SKM-1 treated with dmso at 0.1 percent for 144 hours (cell line): ENCODE measurements around the gene ETV5.

ENCODE experiments used
- DNase-seq: peaks from one replicate; lab custom pipeline; 2025; ENCODE audit not compliant: unreplicated experiment; lab: John Stamatoyannopoulos, UW

Gene ETV5

DNA sequence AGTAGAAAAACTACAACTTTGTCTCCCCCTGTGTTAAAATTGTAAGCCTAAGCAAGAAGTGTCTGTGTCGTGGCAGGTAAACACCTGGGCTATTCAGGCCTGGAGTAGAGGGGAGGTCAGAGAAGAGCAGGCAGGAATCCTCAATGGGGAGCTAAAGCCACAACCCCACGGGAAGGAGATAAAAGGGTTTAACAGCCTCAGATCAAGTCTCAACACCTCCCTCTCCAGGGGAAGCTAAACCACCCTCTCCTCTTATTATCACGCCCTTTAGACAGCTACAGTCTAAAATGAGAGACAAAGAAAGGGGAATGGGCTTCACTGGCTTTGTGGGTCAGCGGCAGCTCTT, 11.6 kb downstream of the ETV5 start:
- no peak for DNase-seq

DNA sequence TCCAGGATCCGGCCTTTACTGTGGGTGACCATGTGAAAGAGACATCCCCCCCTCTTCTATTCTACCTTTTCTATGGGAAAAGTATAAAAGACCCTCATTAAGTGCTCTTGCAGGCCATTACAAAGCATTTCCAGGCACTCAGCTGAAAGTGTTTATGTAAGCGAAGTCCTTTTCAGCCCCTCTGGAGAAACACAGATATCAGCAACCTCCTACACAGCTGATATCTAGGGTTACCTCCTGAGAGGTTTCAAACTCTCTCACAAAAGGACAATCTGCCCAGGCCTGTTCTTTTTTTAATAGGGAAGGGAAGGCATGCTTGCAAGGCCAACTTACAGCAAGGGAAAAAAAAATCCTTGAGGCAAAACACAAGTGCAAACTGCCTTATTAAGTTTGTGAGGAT, 12.6 kb downstream of the ETV5 start:
- DNase-seq, result no peak

DNA sequence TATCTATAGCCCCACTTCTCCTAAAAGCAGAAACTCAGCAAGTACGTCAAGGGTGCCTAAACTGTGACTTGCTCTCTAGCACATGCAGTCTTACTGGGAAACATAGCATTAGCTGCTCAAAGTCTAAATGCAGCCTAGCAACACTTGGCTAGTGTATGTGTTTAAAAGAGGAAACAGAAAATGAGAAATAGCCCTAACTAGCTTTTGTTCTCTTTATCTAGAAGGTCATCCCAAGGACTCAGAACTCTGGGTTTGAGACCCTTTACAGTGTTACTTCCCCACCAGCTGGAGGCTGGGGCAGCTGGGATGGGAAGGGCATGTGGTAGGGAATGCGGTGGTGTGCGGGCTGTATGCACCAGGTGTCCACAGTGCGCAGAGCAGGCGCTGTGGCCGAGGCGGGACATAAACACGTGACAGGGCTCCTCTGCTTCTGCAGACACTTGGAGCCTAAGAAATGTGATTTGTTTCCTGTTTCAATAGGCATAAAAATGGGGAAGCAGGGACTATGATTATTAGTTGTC, 13.3 kb downstream of the ETV5 start:
- peak; percentile 84 for DNase-seq

DNA sequence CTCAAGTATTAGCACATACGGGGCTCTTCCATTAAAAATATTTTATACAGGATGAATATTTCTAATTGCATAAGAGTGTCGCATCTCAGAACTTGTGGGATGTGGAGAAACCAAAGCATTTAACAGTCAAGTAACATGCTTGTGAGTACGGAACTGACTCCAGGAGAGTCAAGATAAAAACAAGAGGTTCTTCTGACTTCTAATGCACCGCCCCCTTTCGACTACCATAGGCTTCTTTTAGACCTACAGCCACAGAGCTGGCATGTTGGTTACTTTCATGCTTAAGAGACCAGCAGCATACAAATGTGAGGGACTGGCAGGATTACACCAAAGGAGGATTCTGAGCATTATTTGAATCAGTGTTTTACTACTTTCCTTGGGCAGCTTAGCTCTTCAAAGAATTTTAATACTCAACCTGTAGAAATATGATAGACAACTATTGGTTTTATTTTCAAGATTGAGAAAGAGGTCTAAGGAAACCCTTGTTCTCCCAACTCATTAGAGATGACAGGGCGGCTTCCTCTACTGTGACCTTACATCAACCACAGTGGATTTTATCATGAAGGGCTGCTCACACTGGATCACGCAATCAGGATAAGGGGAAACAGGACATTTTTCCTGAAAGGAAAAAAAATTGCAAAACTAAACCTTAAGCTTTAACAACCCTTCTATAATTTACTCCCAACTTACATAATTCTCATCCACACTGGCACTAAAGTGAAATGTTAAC, 14.0 kb downstream of the ETV5 start:
- DNase-seq, result no peak

DNA sequence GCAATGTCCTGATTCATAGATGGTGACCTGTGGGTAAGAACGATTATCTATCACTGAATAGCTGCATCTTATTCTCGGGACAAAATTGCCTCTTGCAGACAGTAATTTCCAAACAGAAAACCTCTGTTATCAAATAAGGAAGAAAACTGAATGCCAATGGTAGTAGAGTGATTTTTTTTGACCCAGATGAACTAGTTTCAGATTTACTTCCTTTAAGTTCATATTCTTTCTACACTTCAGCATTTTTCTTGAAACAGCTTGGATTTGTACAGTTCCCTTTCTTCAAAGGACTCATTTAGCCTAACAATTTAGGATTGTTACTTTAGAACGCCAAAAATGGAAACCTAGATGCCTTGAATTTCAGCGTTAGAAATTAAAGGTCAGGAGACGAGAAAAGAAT, 14.6 kb downstream of the ETV5 start:
- DNase-seq, result no peak

DNA sequence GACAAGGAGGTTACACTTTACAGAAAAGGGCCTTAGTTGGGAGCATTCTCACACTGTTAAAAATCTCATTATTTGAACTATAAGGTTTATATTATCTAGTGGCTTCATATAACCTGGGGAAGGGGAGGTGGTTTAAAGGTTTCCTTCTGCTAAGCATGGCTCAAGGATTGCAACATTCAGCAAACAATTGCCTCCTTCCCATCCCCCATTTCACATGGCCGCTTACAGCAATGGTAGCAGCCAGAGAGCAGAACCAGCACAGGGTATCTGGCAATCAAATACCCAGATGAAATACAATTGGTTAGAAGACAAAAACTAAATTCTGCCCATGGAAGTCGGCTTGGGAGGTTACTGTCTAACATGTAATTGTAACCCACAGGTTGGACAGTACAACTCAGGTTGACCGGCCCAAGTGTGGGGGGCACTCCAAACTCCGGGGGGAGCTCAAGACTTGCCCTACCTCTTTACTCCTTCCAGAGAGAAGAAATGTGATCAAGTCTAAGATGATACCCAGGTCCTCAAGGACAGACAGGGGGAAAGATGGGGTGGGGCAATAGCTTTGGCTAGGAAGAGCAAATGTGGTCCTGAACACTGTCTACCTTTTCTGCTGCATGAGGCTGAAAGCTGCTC, 15.5 kb downstream of the ETV5 start:
- DNase-seq, result no peak

DNA sequence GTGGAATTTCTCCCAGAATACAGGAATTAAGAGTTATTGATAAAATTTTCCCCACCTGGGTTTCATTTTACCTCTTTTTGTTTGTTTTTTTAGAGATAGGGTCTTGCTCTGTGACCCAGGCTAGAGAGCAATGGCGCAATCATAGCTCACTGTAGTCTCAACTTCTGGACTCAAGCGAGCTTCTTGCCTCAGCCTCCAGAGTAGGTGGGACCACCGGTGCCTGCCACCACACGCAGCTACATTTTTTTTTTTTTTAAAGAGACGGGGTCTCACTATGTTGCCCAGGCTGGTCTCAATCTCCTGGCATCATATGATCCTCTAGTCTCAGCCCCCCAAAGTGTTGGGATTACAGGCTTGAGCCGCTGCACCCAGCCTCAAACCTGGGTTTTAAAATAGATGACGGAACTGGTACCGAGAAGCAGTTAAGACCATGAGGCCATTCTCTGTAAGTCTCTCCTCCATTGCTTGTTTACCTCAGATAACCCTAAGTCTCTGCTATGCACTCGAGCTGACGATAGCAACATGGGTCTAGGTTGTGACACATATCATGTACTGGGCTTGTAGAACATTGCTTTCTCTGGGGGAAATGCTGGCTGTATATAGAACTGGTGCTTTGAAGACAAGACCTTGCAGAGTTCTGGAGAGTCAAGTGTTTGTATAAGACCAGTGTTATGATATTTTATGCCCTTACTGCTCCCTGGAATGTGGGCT, 16.4 kb downstream of the ETV5 start:
- DNase-seq, result no peak

DNA sequence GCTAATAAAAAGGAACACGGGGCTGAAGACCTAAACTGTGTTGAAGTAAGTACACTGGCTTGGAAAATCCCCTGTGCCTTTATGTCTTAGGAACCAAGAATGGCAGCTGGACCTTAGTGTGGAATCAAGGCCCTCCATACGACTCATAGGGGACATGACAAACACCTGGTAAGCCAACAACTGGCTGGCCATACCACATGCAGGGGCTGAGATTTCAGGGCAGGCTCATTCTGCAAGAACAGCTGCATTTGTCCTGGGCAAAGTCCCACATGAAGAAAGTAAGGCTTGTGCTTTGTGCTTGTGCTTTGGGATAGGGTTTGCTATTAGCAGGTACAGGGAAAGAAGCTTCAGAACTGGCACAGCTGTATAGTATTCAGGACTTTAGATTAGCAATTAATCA, 18.0 kb downstream of the ETV5 start:
- no peak for DNase-seq

DNA sequence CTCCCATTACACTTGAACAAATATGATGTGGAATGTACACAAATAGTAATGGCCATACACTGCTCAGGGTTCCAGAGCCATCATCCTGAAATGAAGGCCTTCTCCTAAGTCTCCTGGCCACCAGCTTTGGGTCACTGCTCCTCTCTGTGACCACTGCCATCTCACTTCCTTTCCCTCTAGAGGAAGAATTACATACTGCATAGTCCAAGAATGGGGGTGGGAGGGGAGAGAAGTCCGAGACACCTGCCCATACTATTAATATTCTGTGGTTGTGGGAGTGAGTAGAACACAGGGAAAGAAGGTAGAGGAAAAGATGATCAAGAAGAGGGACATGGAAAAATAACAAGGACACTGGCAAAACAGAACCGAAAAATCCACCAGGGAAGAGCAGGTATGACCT, 20.6 kb downstream of the ETV5 start:
- no peak for DNase-seq

DNA sequence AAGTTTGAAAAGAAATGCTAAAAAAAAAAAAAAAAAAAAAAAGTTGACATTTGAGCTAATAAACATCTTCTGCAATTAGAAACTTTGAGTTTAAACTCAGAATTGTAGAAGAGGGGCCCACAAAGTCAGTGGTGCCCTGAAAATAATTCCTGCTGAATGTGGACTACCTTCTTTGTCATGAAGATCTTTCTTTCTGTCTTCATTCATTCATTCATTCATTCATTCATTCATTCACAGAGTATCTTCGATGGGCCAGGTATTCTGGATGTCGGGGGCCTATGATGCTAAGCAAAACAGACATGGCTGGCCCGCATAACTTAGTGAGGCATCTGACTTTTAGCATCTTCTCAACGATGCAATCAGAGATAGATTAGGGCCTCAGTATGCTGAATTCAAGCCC, 24.6 kb downstream of the ETV5 start:
- DNase-seq, result no peak

DNA sequence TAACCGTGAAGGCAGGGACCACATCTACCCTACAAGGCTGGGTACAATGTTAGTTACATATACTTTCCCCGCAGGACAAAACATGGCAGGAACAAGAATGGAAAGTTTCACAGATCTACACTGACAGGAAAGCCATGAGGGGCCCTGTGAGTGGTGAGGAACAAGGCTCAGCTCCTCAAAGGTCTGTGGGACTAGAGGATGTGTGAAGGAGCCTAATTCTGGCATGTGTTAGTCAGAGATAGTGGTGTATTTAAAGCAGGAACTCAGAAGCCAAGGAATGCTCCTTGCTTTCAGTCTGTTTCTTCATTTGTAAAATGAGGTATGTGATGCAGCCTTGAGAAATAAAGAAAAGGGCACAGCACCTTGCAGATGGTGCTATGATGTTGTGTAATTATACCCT, 25.1 kb downstream of the ETV5 start:
- no peak for DNase-seq

DNA sequence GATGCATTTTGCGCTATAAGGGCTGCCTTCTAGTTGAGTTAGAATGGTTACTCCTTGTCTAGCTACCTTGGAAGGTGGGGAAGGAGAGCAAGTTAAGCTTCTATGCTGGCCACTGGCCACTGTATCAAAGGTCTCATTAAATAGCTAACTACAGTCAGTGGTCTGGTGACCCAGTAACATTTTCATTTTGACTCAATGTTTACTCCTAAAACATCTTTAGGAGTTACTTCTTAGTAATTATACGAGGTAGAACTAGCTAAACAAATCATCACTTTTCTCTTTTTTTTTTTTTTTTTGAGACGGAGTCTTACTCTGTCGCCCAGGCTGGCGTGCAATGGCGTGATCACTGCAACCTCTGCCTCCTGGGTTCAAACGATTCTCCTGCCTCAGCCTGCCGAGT, 26.7 kb downstream of the ETV5 start:
- no peak for DNase-seq

DNA sequence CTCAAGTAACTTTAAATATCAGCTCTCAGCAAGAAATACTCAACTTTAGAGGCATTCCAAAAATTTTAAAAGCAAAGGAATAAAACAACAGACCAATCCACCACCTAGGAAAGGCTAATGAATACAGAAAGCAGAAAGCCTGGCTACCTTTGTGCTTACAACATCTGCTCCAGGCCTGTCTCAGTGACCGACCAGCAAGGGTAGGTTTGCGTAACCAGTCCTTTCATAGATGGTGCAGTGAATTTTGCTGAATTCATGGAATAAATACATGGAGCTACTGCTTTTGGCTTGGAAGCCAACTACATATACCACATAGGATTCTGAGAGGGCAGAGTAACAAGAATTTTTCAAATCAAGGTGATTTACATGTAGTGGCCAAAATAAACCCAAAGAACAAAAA, 27.2 kb downstream of the ETV5 start:
- no peak for DNase-seq

DNA sequence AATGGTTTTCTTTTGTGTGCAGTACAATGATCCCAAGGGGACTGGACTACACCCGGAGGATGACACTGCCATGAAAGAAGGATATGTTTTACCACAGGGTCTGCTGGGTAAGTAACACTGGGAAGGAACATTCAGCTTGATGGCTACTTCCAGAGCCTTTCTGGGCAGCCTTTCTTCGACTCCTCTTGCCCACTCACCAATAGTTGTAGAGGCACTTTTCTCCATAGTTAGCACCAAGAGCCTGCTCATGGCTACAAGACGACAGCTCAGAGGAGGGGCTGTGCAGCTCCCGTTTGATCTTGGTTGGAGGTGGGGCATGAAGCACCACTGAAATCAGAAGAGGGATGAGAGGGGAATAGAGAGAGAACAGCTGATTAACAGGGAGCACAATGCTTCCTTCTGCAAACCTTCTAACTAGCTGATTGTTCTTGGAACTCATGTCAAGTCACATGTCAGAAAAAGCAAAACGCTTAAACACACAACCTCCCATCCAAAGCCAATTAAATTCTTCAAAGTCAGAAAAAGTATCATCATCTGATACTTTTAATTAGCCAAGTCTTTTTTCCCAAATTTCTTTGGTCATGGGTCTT, 27.9 kb downstream of the ETV5 start:
- no peak for DNase-seq

DNA sequence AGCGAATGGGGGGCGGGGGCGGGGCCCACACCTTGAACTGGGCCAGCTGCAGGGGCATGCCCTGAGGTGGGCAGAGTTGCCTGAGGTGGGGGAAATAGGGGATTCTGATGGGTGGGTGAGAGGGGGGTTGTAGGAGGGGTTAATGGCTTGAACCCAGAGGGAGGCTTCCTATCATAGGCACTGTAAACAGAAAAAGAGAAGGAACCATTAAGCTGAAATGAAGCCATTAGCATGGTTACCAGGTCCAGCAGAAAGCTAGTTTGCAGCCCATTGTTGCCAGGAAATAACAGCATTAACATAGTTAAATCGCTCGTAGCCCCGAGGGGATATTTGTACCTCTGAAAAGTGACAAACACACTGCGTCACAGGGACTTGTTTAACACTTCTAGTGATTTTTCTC, 29.0 kb downstream of the ETV5 start:
- DNase-seq, result no peak

DNA sequence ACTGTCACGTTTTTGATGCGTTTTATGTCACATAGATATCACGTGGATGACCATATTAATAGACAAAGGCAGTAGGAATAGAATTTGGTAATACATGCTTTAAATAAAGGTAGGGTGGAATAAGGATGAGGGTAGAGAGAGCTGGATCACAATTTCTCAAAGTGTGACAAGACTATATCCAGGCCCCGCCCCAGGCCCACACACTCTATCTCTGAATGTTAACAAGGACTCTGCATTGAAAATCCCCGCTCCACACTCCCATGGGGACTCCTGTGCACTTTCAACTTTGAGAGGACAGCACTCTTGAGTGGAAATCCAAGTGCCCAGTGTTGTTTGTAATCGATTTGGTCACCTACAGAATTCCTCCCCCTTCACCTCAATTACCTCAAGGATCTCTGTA, 31.4 kb downstream of the ETV5 start:
- DNase-seq, result no peak

DNA sequence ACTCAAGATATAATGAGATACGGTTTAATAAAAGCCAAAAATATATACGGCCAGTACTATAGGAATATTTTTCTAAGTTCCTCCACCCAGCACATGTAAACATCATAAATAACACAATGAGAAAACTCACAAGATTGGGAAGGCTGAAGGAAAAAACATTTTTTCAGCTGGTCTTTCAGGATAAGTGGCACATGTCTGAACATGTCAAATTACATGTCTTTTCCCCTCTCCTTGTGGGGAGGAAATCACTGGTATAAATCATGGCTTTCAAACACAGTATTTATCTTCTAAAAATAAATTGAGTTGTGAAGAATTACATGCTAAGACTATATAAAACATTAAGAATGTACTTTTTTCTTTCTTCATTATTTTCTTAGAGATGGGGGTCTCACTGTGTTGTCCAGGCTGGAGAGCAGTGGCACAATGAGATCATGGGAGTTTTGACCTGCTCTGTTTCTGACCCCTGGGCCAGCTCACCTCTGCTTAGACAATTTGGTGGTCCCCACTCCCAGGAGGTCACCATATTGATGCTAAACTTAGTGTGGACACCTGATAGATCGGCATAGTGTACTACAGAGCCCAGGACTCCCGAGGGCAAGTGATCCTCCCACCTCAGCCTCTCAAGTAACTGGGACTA, 32.8 kb downstream of the ETV5 start:
- DNase-seq, result no peak

DNA sequence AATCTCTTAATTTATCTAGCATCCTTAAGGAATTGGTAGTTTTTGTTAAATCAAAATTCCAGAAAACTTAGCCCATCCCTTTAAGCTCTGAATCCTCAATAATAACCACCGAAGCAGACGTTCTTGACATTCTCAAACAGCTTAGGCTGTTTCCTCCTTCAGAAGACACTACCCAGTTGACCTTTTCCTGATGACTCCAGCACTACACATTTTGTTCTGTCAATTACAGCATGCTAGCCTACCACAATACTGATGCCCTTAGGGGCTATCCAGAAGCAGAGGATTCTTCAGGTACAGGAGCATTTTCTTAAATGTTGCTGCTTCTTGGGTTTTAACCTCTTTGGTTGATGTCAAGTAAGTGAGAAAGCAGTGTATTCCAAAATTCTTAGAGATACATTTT, 33.4 kb downstream of the ETV5 start:
- DNase-seq, result no peak

DNA sequence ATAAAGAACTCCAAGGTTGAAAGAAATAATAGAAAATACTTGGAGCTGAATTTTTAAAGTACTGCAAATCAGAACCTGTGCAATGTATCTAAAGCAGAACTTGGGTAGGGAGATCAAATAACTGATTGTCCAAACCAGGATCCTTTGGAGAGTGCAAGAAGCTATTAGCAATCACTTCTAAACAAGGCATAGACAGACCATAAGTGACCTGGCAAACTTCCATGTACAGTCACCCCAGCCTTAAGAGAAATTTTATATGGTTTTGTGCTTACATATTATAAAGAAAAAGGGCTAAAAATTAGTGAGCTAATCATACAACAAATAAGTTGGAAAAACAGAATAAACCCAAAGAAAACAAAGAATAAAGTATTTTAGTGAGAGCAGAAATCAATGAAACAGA, 35.2 kb downstream of the ETV5 start:
- DNase-seq, result no peak

DNA sequence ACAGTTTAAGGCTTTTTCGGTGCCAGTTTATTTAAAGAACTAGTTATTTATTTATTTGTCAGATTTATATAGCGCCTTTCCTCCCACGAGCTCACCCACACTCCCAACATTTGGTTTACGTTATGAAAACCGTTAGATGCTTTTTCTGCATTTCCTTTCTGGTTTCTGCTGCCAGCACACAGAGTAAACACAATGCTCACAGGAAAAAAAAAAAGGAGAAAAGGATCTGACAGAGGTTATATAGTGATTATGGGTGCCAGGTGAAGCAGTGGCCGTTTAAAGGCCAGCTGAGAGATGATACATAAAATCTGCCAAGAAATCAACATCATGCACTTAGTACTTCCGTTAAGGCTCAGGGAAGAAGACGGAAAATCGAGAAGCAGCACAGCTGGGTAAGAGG, 37.9 kb downstream of the ETV5 start:
- no peak for DNase-seq

DNA sequence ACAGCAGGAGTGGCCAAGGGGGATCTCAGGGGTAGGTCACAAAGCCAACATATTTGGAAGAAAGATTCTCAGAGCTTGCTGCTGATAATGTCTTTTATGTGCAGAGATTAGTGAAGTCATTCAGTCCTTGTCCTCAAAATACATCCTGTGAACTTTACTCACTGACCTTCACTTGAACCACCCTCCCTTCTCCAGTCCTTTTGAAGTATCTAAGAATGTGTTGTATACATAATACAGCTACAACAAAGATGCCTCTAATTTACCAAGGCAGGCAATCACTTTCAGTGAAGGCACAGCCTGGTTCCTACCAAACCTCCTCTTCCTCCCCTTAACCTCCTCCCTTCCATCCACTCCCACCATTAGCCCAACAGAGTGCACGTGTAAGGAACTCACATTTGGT, 38.3 kb downstream of the ETV5 start:
- DNase-seq, result no peak

DNA sequence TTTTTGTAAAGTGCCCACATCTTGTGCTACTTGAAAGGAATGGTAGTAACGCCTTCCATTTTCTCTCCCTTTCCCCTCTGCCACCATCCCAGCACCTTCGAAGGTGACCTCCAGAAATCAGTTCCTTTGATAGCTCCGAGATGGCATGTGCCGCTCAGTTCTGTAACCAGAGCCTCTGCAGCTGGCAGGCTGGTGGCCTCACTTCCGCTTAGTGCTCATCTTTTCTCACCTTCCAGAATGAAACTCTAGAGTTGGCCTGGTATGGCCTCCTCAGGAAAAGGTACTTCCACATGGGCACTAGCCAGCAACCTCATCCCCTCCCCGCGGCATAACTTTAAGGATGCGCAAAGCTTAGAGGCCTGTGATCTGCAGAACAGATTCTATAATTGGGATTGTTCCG, 38.8 kb downstream of the ETV5 start:
- no peak for DNase-seq
